Stimulated activated CD8-positive, alpha-beta memory T cell treated with anti-CD3 and anti-CD28 coated beads, Interleukin-15, amount 100 ng/mL, for 4 hours (primary cell): Measurements from ENCODE around the gene OR1S2.
"Not testable (repeated sequence)": the region's sequence is repeated elsewhere in the genome, so short reads cannot be mapped to it uniquely, and the experiment has no call there.

Experiments
- DNase-seq, 2 donors: peaks; one replicate each; pipeline ENCODE4 v3.0.0-alpha.2; 2020; ENCODE audit warnings: low read depth in 2 of 2

OR1S2 gene, protein sequence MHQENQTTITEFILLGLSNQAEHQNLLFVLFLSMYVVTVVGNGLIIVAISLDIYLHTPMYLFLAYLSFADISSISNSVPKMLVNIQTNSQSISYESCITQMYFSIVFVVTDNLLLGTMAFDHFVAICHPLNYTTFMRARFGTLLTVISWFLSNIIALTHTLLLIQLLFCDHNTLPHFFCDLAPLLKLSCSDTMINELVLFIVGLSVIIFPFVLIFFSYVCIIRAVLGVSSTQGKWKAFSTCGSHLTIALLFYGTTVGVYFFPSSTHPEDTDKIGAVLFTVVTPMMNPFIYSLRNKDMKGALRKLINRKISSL

DNA sequence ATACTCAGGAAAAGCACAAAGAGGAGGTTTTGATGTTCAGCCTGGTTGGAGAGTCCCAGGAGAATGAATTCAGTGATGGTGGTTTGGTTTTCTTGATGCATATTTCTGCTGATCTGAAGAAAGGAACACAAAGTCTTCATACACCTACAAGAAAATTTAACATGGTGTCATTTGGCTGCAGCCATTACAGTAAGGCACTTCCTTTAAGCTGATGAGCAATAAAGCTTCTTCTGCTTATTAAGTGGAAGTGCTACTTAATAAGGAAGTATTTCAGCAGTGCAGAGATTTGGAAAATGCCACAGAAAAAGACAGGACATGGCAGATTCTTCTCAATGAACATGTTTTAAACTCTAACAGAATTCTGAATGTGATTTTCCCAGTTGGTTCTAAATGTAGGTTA lies at the start of gene OR1S2:
Gene OR1S2, minus strand, starts transcription at position 101 of the 400 bp plus-strand sequence. Its CDS starts 0 bp downstream, at position 101.
- no peak for DNase-seq

- no peak for DNase-seq
Observed at GRCh38 chr11:58243954-58244353, 40.0 kb upstream of the OR1S2 start.

DNA sequence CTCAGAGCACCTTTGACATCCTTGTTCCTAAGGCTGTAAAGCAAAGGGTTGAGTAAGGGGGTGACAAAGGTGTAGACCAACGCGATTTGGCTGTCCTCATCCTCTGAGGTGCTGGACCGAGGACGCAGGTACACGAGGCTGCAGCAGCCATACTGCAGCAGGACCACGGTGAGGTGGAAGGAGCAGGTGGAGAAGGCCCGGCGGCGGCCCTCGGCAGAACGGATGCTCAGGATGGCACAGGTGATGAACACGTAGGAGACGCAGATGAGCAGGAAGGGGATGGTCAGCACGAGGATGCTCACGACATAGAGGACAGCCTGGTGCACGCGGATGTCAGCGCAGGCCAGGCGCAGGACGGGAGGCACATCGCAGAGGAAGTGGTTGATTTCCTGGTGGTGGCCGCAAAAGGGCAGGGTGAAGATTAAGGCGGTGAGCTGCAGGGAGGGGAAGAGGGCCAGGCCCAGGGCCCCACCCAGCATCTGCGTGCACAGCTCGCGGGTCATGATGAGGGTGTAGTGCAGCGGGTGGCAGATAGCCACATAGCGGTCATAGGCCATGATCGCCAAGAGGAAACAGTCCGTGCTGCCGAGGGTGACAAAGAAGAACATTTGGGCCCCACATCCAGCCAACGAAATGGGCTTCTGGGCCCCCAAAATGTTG lies 24.1 kb upstream of the OR1S2 start:
- DNase-seq, result no peak

- DNase-seq, result no peak
Observed at GRCh38 chr11:58222721-58223120, 18.8 kb upstream of the OR1S2 start.

DNA sequence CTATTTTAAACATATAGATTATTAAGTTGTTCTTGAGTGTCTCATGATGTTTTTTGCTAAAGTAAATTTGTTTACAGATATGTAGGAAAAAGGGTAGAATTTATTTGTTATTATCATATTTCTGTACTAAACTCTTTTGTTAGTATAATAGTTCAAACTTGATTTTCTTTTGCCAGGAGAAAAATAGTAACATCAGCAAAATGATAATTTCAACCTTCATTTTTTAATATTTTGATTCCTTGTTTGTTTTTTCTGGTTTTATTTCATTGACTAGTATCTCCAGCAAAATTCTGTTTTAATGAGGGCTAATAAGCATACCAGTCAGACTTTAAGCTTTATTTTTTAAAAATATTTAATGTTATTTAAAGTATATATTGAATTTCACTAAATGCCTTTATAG lies 12.5 kb upstream of the OR1S2 start:
- no peak for DNase-seq

DNA sequence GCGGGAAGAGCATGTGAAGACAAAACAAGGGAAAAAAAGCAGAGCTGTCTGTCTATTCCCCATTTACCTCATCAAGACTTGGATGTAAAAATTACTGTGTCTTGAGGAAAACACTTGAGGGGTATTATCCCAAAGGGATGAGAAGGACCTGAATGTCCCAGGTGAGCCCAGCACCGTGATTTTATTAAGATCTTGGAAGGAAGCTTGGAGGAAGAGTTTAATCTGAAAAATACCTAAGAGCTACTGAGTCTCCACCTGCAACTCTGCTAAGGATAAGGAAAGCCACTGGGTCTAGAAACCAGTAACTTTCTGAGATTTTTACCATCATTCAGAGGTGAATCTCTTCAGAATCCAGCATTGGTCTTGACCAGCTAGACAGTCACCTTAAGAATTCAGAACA lies 8.5 kb upstream of the OR1S2 start, which contains the start of gene OR1S1:
Gene OR1S1, plus strand, starts transcription at position 301 of the 400 bp plus-strand sequence.
- DNase-seq, result not testable (repeated sequence)

GRCh38 chr11:58199271-58199670 lies 4.7 kb downstream of the OR1S2 start:
- DNase-seq, result no peak

DNA sequence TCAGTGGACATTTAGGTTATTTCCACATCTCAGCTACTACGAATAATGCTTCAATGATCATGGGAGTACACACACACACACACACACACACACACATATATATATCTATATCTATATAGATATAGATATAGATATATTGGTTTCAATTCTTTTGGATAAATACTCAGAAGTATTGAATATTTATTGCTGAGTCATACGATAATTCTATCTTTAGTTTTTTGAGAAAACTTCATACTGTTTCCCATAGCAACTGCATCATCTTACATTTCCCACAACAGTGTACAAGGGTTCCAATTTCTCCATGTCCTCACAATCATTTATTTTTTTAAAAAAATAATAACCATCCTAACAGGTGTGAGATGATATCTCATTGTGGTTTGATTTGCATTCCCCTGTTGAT lies 8.0 kb downstream of the OR1S2 start:
- no peak for DNase-seq

- DNase-seq, result no peak
Observed at GRCh38 chr11:58193391-58193790, 10.6 kb downstream of the OR1S2 start.

DNA sequence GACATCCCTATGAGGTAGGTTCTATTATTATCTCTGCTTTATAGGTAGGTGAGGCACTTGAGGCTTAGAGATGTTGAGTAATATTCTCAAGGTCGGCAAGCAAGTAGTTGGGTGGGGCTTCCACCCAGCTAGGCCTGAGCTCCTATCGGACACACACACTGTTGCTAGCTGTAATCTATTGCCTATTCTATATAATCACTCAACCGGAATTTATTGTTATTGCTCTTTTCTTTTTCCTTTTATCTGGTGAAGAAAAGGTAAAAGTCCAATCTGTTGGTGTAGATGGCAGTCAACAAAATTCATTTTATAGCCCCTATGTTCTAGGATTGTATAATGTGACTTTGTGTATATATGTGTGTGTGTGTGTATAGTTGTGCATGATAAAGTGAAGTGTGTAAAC lies 11.7 kb downstream of the OR1S2 start:
- DNase-seq, result no peak

GRCh38 chr11:58188770-58189169 lies 15.2 kb downstream of the OR1S2 start, which contains the start of gene OR9Q2:
Gene OR9Q2 (plus strand): TSS chr11:58189070. CDS start chr11:58190491, 1,421 bp downstream.
- DNase-seq, result no peak

GRCh38 chr11:58186938-58187337 lies 17.0 kb downstream of the OR1S2 start:
- DNase-seq, result no peak

- no peak for DNase-seq
Observed at GRCh38 chr11:58179648-58180047, 24.3 kb downstream of the OR1S2 start.

GRCh38 chr11:58178444-58178843 lies 25.5 kb downstream of the OR1S2 start:
- DNase-seq, result no peak

DNA sequence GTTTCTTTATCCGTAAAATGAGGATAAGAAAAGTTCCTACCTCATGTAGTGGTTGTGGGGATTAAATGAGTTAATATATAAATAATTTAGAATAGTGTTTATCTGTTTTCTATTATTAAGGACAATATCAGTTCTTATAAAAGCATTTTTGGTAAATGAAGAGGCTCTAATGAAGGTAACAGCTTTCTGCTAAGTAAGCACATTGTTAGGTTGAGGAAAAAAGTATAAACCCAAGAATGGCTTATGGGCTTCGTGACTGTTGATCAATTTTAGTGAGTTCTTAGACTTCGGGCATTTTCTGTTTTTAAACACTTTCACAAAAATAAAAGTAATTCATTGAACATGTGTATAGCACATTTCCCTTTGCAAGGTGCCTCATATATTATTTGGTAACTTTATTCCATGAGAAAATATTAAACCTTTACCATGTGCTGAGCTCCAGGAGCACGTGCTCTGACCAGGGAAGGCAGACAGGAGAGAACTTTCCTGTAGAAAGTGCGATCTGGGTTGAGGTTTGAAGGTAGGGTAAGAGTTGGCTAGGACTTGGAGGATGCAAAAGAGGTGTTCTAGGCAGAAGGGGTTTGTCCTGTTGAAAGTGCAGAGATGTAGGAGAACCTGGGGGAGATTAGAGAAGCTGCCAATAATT lies 26.4 kb downstream of the OR1S2 start:
- DNase-seq, result no peak

- no peak for DNase-seq
Observed at GRCh38 chr11:58165504-58166106, 38.3 kb downstream of the OR1S2 start.

DNA sequence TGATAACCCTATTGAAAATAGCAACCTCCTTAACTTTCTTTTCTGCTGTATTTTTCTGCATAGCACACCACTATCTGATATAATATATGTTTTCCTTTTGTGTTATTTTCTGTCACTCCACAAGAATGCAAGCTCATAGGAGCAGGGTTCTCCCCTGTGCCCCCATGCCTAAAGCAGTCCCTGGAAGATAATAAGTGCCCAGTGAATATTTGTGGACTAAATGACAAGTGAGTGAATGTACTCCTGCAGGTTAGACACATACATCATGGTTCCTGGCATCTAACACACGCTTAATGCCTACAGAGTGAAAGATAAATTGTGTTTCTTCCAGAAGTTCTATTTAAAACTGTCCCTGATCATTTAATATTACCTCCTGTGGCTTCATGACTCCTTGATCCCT lies 39.0 kb downstream of the OR1S2 start:
- no peak for DNase-seq

GRCh38 chr11:58164389-58164788 lies 39.6 kb downstream of the OR1S2 start:
- DNase-seq, result no peak
